ENCODE results near the gene B3GALT5.

B3GALT5 gene

DNA sequence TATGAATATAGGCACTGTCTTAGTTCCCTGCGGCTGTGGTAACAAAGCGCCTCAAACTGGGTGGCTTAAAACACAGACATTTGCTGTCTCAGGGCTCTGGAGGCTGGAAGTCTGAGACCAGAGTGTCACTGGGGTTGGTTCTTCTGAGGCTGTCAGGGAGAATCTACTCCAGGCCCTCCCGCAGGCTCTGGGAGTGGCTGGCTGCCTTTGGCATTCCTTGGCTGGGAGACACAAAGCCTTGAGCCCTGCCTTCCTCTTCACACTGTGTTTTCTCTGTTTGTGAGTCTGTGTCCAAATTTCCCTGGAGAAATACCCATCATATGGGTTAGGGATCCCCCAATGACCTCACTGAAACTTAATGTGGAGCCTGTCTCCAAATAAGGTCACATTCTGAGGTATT lies 38.5 kb downstream of the B3GALT5 start:
- H3K4me3 ChIP-seq (ENCODE audit: low read depth, low read length) = no peak overlapping the region
- no peak for TF ChIP-seq CTCF (IDR thresholded peaks at IDR 0.05; ENCODE audit: borderline replicate concordance, insufficient read depth, low read depth, low read length)

- TF ChIP-seq CTCF (IDR thresholded peaks at IDR 0.05; ENCODE audit: borderline replicate concordance, insufficient read depth, low read depth, low read length) = no peak
- H3K4me3 ChIP-seq (ENCODE audit: low read depth, low read length) = no peak overlapping the region
Measured at GRCh38 chr21:39654951-39655350, 42.2 kb downstream of the B3GALT5 start.

GRCh38 chr21:39655589-39655988 lies 42.8 kb downstream of the B3GALT5 start:
- no peak overlapping the region for H3K4me3 ChIP-seq (ENCODE audit: low read depth, low read length)
- no peak for TF ChIP-seq CTCF (IDR thresholded peaks at IDR 0.05; ENCODE audit: borderline replicate concordance, insufficient read depth, low read depth, low read length)

- no peak for TF ChIP-seq CTCF (IDR thresholded peaks at IDR 0.05; ENCODE audit: borderline replicate concordance, insufficient read depth, low read depth, low read length)
- no peak overlapping the region for H3K4me3 ChIP-seq (ENCODE audit: low read depth, low read length)
Measured at GRCh38 chr21:39656209-39656608, 43.5 kb downstream of the B3GALT5 start.

DNA sequence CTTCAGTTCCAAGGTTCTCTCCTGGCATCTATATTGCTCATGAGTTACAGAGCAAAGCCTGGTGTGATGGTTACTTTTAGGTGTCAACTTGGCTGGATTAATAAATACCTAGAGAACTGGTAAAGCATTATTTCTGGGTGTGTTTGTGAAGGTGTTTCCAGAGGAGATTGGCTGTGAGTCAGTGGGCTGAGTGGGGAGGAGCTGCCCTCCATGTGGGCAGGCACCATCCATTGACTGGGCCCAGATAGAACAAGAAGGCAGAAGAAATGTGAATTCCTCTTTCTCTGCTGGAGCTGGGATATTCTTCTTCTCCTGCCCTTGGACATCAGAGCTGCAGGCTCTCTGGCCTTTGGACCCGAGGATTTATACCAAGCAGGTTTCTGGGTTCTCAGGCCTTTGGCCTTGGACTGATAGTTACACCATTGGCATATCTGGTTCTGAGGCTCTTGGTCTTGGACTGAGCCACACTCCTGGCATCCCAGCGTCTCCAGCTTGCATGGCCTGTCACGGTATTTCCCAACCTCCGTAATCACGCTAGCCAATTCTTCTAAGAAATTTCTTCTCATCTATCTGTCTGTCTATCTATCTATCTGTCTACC lies 44.5 kb downstream of the B3GALT5 start:
- H3K4me3 ChIP-seq (ENCODE audit: low read depth, low read length) = no peak overlapping the region
- no peak for TF ChIP-seq CTCF (IDR thresholded peaks at IDR 0.05; ENCODE audit: borderline replicate concordance, insufficient read depth, low read depth, low read length)

DNA sequence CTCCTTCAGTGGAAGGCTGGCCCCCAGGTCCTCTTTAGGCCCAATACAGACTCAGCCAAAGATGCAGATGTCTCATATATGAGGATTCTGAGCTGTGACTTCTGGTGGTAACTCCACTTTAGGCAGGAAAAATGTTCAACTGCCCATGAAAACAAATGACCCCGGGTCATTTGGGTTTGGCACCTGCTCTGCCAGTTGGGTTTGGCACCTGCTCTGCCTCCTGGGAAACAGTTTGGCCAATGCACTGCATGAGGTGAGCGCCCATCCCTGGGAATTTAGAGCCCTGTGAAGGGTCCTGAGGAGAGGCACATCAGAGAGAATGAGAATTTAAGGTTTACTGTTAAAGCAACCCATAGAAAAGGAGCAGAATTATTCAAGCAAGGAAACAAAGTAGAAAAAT lies 45.3 kb downstream of the B3GALT5 start:
- TF ChIP-seq CTCF (IDR thresholded peaks at IDR 0.05; ENCODE audit: borderline replicate concordance, insufficient read depth, low read depth, low read length) = no peak
- no peak overlapping the region for H3K4me3 ChIP-seq (ENCODE audit: low read depth, low read length)

DNA sequence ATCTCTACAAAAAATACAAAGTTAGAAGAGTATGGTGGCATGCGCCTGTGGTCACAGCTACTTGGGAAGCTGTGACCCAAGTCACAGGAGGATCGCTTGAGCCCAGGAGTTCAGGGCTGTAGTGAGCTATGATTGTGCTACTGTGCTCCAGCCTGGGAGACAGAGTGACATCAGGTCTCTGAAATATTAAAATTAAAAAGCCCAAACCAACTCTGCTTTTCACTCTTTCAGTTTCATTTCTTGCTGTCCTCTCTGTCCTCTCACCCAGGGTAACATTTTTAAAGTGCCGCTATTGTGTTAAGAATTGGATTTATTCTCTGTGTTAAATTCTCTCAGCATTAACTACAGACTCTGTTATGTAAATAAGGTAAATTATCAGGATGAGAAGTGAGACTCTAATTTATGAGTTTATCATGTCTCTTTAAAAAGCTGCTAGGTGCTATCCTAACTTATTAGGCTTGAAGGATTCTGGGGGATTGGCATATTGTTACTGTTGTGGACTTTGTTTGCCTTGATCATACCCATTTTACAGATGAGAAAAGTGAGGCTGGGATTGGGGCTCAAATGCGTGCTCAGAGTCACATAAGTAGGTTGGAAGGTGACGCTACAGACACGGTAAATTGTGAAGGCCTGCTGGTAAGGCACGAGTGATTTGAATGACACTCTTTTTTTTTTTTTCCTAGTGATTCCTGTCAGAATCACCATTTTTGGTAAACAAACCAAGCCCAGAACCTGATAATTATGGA lies 46.5 kb downstream of the B3GALT5 start:
- TF ChIP-seq CTCF (IDR thresholded peaks at IDR 0.05; ENCODE audit: borderline replicate concordance, insufficient read depth, low read depth, low read length) = no peak
- no peak overlapping the region for H3K4me3 ChIP-seq (ENCODE audit: low read depth, low read length)

Measured in GM12875 (cell line).